HepG2 (cell line): ENCODE results near the gene TOGARAM1. TPM values are rescaled to one million over a fixed set of nuclear protein-coding genes. Genes with fewer than 3 reads are reported as not detected.
A peak's percentile ranks its signal among the peaks of the same experiment; 100 is the strongest.

ENCODE experiments used
- ARNT ChIP-seq: fragments of 450-650 bp; IDR thresholded peaks from 2 replicates; pipeline ENCODE4 v1.6.1; 2017
- BCL6 ChIP-seq: IDR thresholded peaks from 2 replicates; pipeline ENCODE4 v1.6.1; 2016; ENCODE audit warnings: missing genetic modification reagents, missing compliant biosample characterization
- DMAP1 ChIP-seq: IDR thresholded peaks from 2 replicates; pipeline ENCODE4 v1.6.1; 2016
- KAT8 ChIP-seq: IDR thresholded peaks from 2 replicates; pipeline ENCODE4 v1.6.1; 2016; ENCODE audit warnings: missing genetic modification reagents, missing compliant biosample characterization
- KDM4B ChIP-seq: sonication (generic); formaldehyde crosslinking; IDR thresholded peaks from 2 replicates; pipeline ENCODE4 v1.4.0; 2020; ENCODE audit warnings: missing genetic modification reagents
- NFKB2 ChIP-seq: sonication (generic); formaldehyde crosslinking; IDR thresholded peaks from 2 replicates; pipeline ENCODE4 v1.4.0; 2020; ENCODE audit warnings: missing genetic modification reagents, borderline replicate concordance
- NONO ChIP-seq, 2 experiments: fragments of 450-650 bp in 1 of 2; sonication (generic) in 1 of 2; formaldehyde crosslinking in 1 of 2; IDR thresholded peaks in 1 of 2; conservative IDR thresholded peaks in 1 of 2; 2 replicates each; pipeline versions ENCODE4 v1.6.1 to v1.8.0; 2017 to 2022; ENCODE audit warnings: mild to moderate bottlenecking in 1 of 2, missing genetic modification reagents in 1 of 2, moderate library complexity in 1 of 2
- PATZ1 ChIP-seq: sonication (generic); formaldehyde crosslinking; IDR thresholded peaks from 2 replicates; pipeline ENCODE4 v1.4.0; 2020; ENCODE audit warnings: missing genetic modification reagents
- PCBP1 ChIP-seq: fragments of 200-400 bp; formaldehyde crosslinking; IDR thresholded peaks from 2 replicates; pipeline ENCODE4 v1.6.1; 2017; ENCODE audit warnings: mild to moderate bottlenecking, low read depth, low read length, borderline replicate concordance
- ZFP90 ChIP-seq: sonication (generic); formaldehyde crosslinking; IDR thresholded peaks from 2 replicates; pipeline ENCODE4 v1.8.0; 2022; ENCODE audit warnings: missing genetic modification reagents, mild to moderate bottlenecking, inconsistent platforms, borderline replicate concordance
- ZNF431 ChIP-seq: sonication (generic); formaldehyde crosslinking; IDR thresholded peaks from 2 replicates; pipeline ENCODE4 v1.9.0; 2022; ENCODE audit warnings: missing genetic modification reagents, low read depth, mild to moderate bottlenecking, borderline replicate concordance
- polyA plus RNA-seq, 8 experiments: library from polyadenylated mRNA; depleted of rRNA in 3 of 8; stranded (reverse) in 7 of 8; unstranded in 1 of 8; fragments of >200 nt; fragmentation: Illumina TruSeq in 4 of 8; extraction: Trizol in 4 of 8; gene quantifications; 2 replicates each; pipeline versions ENCODE4 v1.2.1 to v1.2.3, GENCODE V29; 2011 to 2016; ENCODE audit warnings: low read depth in 4 of 8, missing spikeins in 1 of 8, mixed read lengths in 1 of 8; ENCODE audit not compliant: insufficient read depth in 1 of 8
- total RNA-seq, 5 experiments: library from RNA; depleted of rRNA; stranded (reverse); fragments of >200 nt; fragmentation: Illumina TruSeq; extraction: Trizol; gene quantifications; 2 replicates each; pipeline ENCODE4 v1.2.3, GENCODE V29; 2016; ENCODE audit warnings: low read depth in 1 of 5
- TF ChIP-seq, protein P1 (sequence below): sonication (generic); formaldehyde crosslinking; conservative IDR thresholded peaks from 2 replicates; pipeline ENCODE4 v1.4.0; 2020; ENCODE audit warnings: mild to moderate bottlenecking, missing genetic modification reagents, moderate library complexity
- TF ChIP-seq, protein P2 (sequence below), 2 experiments: sonication (generic) in 1 of 2; formaldehyde crosslinking in 1 of 2; IDR thresholded peaks; 2 replicates each; pipeline versions ENCODE4 v1.4.0 to v1.6.1; 2016 to 2020; ENCODE audit warnings: borderline replicate concordance in 1 of 2, low read depth in 1 of 2, mild to moderate bottlenecking in 1 of 2, missing genetic modification reagents in 1 of 2
- TF ChIP-seq, protein P3 (sequence below): sonication (generic); formaldehyde crosslinking; conservative IDR thresholded peaks from 2 replicates; pipeline ENCODE4 v1.4.0; 2020; ENCODE audit warnings: missing genetic modification reagents
- TF ChIP-seq, protein P4 (sequence below): sonication (generic); formaldehyde crosslinking; IDR thresholded peaks from 2 replicates; pipeline ENCODE4 v1.8.0; 2022; ENCODE audit warnings: mild to moderate bottlenecking, missing genetic modification reagents; ENCODE audit not compliant: insufficient replicate concordance

TOGARAM1 gene
- total and polyA plus RNA-seq, 2 of the 13 experiments (the other 11 are each of a cell fraction or from before 2014, with no cell fraction given) = 5.6 to 9.8 TPM

DNA sequence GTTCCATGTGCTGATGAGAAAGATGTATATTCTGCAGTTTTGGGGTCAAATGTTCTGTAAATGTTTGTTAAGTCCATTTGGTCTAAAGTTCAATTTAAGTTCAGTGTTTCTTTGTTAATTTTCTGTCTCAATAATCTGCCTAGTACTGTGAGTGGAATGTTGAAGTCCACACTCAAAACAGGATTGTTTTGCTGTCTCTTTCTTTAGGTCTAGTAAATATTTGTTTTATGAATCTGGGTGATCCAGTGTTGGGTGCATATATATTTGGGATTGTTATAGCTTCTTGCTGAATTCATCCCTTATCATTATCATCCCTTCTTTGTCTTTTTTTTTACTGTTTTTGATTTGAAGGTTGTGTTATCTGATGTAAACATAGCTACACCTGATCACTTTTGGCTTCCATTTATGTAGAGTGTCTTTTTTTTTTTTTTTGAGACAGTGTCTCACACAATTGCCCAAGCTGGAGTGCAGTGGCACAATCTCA, 95.9 kb downstream of the TOGARAM1 start (continued):
- TF ChIP-seq, protein P1, sequence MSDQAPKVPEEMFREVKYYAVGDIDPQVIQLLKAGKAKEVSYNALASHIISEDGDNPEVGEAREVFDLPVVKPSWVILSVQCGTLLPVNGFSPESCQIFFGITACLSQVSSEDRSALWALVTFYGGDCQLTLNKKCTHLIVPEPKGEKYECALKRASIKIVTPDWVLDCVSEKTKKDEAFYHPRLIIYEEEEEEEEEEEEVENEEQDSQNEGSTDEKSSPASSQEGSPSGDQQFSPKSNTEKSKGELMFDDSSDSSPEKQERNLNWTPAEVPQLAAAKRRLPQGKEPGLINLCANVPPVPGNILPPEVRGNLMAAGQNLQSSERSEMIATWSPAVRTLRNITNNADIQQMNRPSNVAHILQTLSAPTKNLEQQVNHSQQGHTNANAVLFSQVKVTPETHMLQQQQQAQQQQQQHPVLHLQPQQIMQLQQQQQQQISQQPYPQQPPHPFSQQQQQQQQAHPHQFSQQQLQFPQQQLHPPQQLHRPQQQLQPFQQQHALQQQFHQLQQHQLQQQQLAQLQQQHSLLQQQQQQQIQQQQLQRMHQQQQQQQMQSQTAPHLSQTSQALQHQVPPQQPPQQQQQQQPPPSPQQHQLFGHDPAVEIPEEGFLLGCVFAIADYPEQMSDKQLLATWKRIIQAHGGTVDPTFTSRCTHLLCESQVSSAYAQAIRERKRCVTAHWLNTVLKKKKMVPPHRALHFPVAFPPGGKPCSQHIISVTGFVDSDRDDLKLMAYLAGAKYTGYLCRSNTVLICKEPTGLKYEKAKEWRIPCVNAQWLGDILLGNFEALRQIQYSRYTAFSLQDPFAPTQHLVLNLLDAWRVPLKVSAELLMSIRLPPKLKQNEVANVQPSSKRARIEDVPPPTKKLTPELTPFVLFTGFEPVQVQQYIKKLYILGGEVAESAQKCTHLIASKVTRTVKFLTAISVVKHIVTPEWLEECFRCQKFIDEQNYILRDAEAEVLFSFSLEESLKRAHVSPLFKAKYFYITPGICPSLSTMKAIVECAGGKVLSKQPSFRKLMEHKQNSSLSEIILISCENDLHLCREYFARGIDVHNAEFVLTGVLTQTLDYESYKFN = peak; percentile 90
- TF ChIP-seq KAT8 (CRISPR knock-in tag) (0 out of 2 replicates have a peak, but pooled peaks have one; percentile 30), ZFP90 (CRISPR knock-in tag) (no peak), DMAP1 (CRISPR knock-in tag) (no peak), NFKB2 (CRISPR knock-in tag) (no peak), ARNT (no peak), PATZ1 (CRISPR knock-in tag) (no peak), KDM4B (CRISPR knock-in tag) (no peak), PCBP1 (no peak), NONO (IDR thresholded peaks at IDR 0.05) (no peak), NONO (CRISPR knock-in tag; conservative IDR thresholded peaks at IDR 0.05) (no peak; the same call in 1 of the 2 replicates), BCL6 (CRISPR knock-in tag) (peak; percentile 45; the same call in 1 of the 2 replicates), ZNF431 (CRISPR knock-in tag) (no peak)
- TF ChIP-seq, protein P2, sequence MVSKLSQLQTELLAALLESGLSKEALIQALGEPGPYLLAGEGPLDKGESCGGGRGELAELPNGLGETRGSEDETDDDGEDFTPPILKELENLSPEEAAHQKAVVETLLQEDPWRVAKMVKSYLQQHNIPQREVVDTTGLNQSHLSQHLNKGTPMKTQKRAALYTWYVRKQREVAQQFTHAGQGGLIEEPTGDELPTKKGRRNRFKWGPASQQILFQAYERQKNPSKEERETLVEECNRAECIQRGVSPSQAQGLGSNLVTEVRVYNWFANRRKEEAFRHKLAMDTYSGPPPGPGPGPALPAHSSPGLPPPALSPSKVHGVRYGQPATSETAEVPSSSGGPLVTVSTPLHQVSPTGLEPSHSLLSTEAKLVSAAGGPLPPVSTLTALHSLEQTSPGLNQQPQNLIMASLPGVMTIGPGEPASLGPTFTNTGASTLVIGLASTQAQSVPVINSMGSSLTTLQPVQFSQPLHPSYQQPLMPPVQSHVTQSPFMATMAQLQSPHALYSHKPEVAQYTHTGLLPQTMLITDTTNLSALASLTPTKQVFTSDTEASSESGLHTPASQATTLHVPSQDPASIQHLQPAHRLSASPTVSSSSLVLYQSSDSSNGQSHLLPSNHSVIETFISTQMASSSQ (IDR thresholded peaks at IDR 0.05; ENCODE audit: low read depth) = no peak
- TF ChIP-seq, protein P2 (CRISPR knock-in tag; IDR thresholded peaks at IDR 0.05; ENCODE audit: borderline replicate concordance) = no peak
- TF ChIP-seq, protein P3, sequence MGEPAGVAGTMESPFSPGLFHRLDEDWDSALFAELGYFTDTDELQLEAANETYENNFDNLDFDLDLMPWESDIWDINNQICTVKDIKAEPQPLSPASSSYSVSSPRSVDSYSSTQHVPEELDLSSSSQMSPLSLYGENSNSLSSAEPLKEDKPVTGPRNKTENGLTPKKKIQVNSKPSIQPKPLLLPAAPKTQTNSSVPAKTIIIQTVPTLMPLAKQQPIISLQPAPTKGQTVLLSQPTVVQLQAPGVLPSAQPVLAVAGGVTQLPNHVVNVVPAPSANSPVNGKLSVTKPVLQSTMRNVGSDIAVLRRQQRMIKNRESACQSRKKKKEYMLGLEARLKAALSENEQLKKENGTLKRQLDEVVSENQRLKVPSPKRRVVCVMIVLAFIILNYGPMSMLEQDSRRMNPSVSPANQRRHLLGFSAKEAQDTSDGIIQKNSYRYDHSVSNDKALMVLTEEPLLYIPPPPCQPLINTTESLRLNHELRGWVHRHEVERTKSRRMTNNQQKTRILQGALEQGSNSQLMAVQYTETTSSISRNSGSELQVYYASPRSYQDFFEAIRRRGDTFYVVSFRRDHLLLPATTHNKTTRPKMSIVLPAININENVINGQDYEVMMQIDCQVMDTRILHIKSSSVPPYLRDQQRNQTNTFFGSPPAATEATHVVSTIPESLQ (CRISPR knock-in tag) = no peak
- TF ChIP-seq, protein P4, sequence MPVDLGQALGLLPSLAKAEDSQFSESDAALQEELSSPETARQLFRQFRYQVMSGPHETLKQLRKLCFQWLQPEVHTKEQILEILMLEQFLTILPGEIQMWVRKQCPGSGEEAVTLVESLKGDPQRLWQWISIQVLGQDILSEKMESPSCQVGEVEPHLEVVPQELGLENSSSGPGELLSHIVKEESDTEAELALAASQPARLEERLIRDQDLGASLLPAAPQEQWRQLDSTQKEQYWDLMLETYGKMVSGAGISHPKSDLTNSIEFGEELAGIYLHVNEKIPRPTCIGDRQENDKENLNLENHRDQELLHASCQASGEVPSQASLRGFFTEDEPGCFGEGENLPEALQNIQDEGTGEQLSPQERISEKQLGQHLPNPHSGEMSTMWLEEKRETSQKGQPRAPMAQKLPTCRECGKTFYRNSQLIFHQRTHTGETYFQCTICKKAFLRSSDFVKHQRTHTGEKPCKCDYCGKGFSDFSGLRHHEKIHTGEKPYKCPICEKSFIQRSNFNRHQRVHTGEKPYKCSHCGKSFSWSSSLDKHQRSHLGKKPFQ = no peak
